Caco-2 (cell line): ENCODE results near the gene NXF2B. TPM values are rescaled to one million over a fixed set of nuclear protein-coding genes. Genes with fewer than 3 reads are reported as not detected.

Experiments used
- BruUV-seq: library from RNA; stranded (reverse); fragments of 400-500 nt; replicated peaks from 2 replicates; lab custom pipeline; 2021; lab: Mats Ljungman, UMichigan
- CTCF ChIA-PET: fragments of 300-600 bp; sonication (Branson Sonifier 250); formaldehyde crosslinking; loops from one replicate; lab custom pipeline; 2022; ENCODE audit warnings: antibody characterized with exemption; lab: Charles Lee
- POLR2A ChIA-PET: fragments of 300-600 bp; sonication (Branson Sonifier 250); formaldehyde crosslinking; loops from one replicate; lab custom pipeline; 2022; ENCODE audit warnings: antibody characterized with exemption; lab: Charles Lee
- DNase-seq, 2 experiments: peaks; one replicate each; pipeline versions ENCODE4 v3.0.0 to v3.0.0-alpha.2; 2020 to 2022
- H3K27me3 ChIP-seq: replicated peaks from 2 replicates; pipeline ENCODE4 v1.6.0; 2011; ENCODE audit warnings: low read length; ENCODE audit not compliant: control insufficient read depth, insufficient read depth
- H3K36me3 ChIP-seq: 2 replicates; pipeline ENCODE4 v1.5.1; 2011; ENCODE audit warnings: low read length; ENCODE audit not compliant: control insufficient read depth, insufficient read depth
- H3K4me1 ChIP-seq: fragments of 250-450 bp; sonication (Bioruptor Pico); 2 replicates; pipeline ENCODE4 v1.5.1; 2020; ENCODE audit warnings: mild to moderate bottlenecking
- H3K4me3 ChIP-seq: 2 replicates; pipeline ENCODE4 v1.5.1; 2011; ENCODE audit warnings: low read depth, mild to moderate bottlenecking, control low read depth, low read length
- H3K9me3 ChIP-seq: fragments of 250-450 bp; sonication (Bioruptor Pico); 2 replicates; pipeline ENCODE4 v1.5.1; 2020; ENCODE audit warnings: mild to moderate bottlenecking, moderate library complexity
- H3K27ac Mint-ChIP-seq: one replicate; pipeline ENCODE4 v1.8.0; 2022; ENCODE audit warnings: mixed read lengths; ENCODE audit not compliant: unreplicated experiment
- H3K27me3 Mint-ChIP-seq: one replicate; pipeline ENCODE4 v1.8.0; 2022; ENCODE audit warnings: mixed read lengths; ENCODE audit not compliant: insufficient read depth, unreplicated experiment
- H3K36me3 Mint-ChIP-seq: one replicate; pipeline ENCODE4 v1.8.0; 2022; ENCODE audit warnings: mild to moderate bottlenecking, mixed read lengths; ENCODE audit not compliant: insufficient read depth, unreplicated experiment
- H3K4me1 Mint-ChIP-seq: one replicate; pipeline ENCODE4 v1.8.0; 2022; ENCODE audit warnings: low read depth, mixed read lengths; ENCODE audit not compliant: unreplicated experiment
- H3K4me3 Mint-ChIP-seq: one replicate; pipeline ENCODE4 v1.8.0; 2022; ENCODE audit warnings: mild to moderate bottlenecking, moderate library complexity, mixed read lengths; ENCODE audit not compliant: unreplicated experiment
- H3K9me3 Mint-ChIP-seq: one replicate; pipeline ENCODE4 v1.8.0; 2022; ENCODE audit warnings: mixed read lengths; ENCODE audit not compliant: unreplicated experiment
- intact Hi-C: fragments of 100-400 bp; cut with micrococcal nuclease; formaldehyde crosslinking; loops from one replicate; pipeline ENCODE4 v1.10.0; 2022; ENCODE audit not compliant: unreplicated experiment
- total RNA-seq: library from RNA; stranded (reverse); gene quantifications from 2 replicates; pipeline ENCODE4 v1.2.3, GENCODE V29; 2022
- TF ChIP-seq, protein P1 (sequence below), 2 experiments: fragments of 200-600 bp in 1 of 2; IDR thresholded peaks; 1 replicate in 1 of 2; 2 replicates in 1 of 2; pipeline versions ENCODE4 v1.5.1 to v1.8.0; 2011 to 2022; ENCODE audit warnings: antibody characterized with exemption in 1 of 2, control low read depth in 1 of 2, inconsistent platforms in 1 of 2, low read depth in 1 of 2, low read length in 1 of 2, mild to moderate bottlenecking in 1 of 2, moderate library complexity in 1 of 2; ENCODE audit not compliant: insufficient read depth in 1 of 2, severe bottlenecking in 1 of 2, unreplicated experiment in 1 of 2

The NXF2B gene
- total RNA-seq, 1 experiment from 2014 or later = not detected

DNA sequence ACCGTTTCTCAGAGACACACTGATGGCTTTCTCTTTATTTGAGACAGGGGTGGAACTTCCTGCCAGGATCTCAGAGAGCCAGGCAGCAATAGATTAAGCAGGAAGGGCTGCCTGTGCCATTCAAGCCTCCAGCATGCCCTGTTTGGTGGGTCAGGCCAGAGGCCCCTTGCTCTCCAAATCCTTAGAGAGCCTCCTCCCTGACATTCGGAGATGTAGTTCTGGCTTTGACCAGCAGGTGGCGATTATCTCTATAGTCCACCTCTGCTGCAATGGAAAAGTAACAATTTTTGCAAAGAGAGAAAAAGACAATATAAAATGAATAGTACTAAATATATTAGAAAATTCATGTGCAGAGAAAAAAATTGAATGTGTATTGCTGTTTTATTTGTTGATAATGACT lies 93.9 kb downstream of the NXF2B start:
- intact Hi-C loops = no loop called here
- peak; percentile 36 to 45 for DNase-seq
- Mint-ChIP-seq H3K27ac (no peak overlapping the region), H3K27me3 (no peaks in the 10 kb centered on the region), H3K4me3 (no peak overlapping the region), H3K36me3 (no peaks in the 10 kb centered on the region), H3K9me3 (no peaks in the 10 kb centered on the region), H3K4me1 (no peaks in the 10 kb centered on the region)
- Histone ChIP-seq H3K4me1 (no peaks in the 10 kb centered on the region), H3K27me3 (no peaks in the 10 kb centered on the region), H3K36me3 (no peaks in the 10 kb centered on the region), H3K9me3 (no peaks in the 10 kb centered on the region), H3K4me3 (no peak overlapping the region)
- ChIA-PET POLR2A (no interaction called here), CTCF (no interaction called here)
- BruUV-seq = no TSS peak
- TF ChIP-seq, protein P1, sequence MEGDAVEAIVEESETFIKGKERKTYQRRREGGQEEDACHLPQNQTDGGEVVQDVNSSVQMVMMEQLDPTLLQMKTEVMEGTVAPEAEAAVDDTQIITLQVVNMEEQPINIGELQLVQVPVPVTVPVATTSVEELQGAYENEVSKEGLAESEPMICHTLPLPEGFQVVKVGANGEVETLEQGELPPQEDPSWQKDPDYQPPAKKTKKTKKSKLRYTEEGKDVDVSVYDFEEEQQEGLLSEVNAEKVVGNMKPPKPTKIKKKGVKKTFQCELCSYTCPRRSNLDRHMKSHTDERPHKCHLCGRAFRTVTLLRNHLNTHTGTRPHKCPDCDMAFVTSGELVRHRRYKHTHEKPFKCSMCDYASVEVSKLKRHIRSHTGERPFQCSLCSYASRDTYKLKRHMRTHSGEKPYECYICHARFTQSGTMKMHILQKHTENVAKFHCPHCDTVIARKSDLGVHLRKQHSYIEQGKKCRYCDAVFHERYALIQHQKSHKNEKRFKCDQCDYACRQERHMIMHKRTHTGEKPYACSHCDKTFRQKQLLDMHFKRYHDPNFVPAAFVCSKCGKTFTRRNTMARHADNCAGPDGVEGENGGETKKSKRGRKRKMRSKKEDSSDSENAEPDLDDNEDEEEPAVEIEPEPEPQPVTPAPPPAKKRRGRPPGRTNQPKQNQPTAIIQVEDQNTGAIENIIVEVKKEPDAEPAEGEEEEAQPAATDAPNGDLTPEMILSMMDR (IDR thresholded peaks at IDR 0.05; ENCODE audit: insufficient read depth in 1 of 2, low read depth in 1 of 2, low read length in 1 of 2, severe bottlenecking in 1 of 2, unreplicated experiment in 1 of 2) = peak; percentile 53

DNA sequence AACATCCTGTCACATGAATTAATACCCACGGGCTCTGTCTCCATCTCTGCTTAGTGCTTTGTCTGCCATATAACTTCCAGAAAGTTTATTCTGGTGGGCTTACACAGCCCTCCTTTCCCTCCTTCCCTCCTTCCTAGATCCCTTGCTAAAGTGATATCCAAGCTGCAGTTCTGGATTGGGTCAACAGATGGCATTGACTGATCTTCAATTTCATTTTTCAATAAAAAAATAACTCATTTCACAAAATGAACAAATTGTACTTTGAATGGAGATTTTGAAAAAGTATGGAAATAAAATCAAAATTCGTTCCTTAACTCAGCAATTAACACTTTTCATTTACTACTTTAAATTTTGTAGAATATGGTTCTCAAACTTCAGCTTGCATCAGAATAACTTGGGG lies 97.9 kb downstream of the NXF2B start:
- H3K4me3 ChIP-seq = no peak overlapping the region
- TF ChIP-seq, protein P1 (IDR thresholded peaks at IDR 0.05; ENCODE audit: insufficient read depth in 1 of 2, low read depth in 1 of 2, low read length in 1 of 2, severe bottlenecking in 1 of 2, unreplicated experiment in 1 of 2) = no peak
- no peaks in the 10 kb centered on the region for H3K27me3 ChIP-seq
- no peak overlapping the region for H3K4me3 Mint-ChIP-seq
- POLR2A ChIA-PET = no interaction called here
- no TSS peak for BruUV-seq
- no peaks in the 10 kb centered on the region for H3K4me1 ChIP-seq
- no peaks in the 10 kb centered on the region for H3K9me3 ChIP-seq
- intact Hi-C loops = no loop called here
- DNase-seq = no peak
- no peaks in the 10 kb centered on the region for H3K4me1 Mint-ChIP-seq
- no peaks in the 10 kb centered on the region for H3K36me3 Mint-ChIP-seq
- CTCF ChIA-PET = no interaction called here
- H3K27me3 Mint-ChIP-seq = no peaks in the 10 kb centered on the region
- no peaks in the 10 kb centered on the region for H3K9me3 Mint-ChIP-seq
- no peak overlapping the region for H3K27ac Mint-ChIP-seq
- H3K36me3 ChIP-seq = no peaks in the 10 kb centered on the region

DNA sequence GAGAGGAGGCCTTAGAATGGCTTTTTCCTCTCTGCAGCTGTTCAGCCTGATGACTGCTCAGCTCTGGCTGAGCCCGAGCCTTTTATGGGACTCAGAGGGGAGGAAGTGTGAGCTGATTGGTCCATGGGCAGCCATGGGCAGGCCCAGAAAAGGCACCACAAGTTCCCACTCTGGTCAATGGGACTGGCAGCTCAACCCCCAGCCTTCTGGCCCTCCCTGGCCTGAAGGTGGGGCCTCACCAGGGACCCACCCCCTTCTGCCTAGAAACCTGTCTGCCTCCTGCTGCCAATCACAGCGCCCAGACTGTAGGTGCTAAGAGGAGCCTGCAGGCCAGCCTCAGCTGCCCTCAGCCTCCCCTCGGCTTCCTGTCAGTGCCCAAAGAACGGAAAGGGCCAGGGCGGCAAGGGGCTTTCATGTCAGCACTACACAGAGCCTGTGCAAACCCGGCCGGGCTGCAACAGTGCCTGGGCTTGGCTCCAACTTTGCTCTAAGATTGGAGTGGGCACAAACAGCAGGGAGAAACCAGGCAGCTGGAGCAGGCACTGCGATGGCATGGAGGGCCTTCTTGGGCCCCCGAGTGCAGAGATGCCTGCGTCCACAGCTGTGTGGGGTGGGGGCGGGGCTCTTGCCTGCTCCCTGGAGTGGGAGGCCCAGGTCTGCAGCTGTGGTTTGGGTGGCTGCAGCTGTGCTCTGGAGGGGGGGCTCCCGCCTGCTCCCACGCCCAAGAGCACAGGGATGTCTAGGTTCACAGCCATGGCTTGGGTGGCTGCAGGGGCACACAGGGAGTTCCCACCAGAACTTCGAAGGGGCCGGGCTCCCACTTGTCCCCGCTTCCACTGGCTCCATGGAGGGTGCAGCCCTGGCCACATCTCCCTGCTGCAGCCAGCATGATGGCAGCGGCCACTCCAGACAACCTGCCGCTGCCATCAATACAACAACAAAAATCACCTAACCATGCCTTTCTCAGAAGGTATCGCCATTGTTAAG lies 100.2 kb downstream of the NXF2B start:
- intact Hi-C loops = no loop called here
- Histone ChIP-seq H3K36me3 (no peaks in the 10 kb centered on the region), H3K27me3 (no peaks in the 10 kb centered on the region), H3K4me3 (no peak overlapping the region), H3K9me3 (no peaks in the 10 kb centered on the region), H3K4me1 (no peaks in the 10 kb centered on the region)
- no peaks in the 10 kb centered on the region for H3K9me3 Mint-ChIP-seq
- H3K27me3 Mint-ChIP-seq = no peaks in the 10 kb centered on the region
- no peaks in the 10 kb centered on the region for H3K36me3 Mint-ChIP-seq
- H3K4me3 Mint-ChIP-seq = no peak overlapping the region
- BruUV-seq = no TSS peak
- DNase-seq = no peak
- TF ChIP-seq, protein P1 (IDR thresholded peaks at IDR 0.05; ENCODE audit: insufficient read depth in 1 of 2, low read depth in 1 of 2, low read length in 1 of 2, severe bottlenecking in 1 of 2, unreplicated experiment in 1 of 2) = no peak
- H3K27ac Mint-ChIP-seq = no peak overlapping the region
- POLR2A ChIA-PET = no interaction called here
- H3K4me1 Mint-ChIP-seq = no peaks in the 10 kb centered on the region
- CTCF ChIA-PET = no interaction called here
